HG03520 (cell line): ENCODE data around the gene KANSL1.

ENCODE experiments used
- ATAC-seq: cut with Tn5 transposase; IDR thresholded peaks from one replicate; pipeline ENCODE4 v1.9.1; 2021; ENCODE audit warnings: mild to moderate bottlenecking, moderate library complexity; ENCODE audit not compliant: unreplicated experiment

Gene KANSL1

DNA sequence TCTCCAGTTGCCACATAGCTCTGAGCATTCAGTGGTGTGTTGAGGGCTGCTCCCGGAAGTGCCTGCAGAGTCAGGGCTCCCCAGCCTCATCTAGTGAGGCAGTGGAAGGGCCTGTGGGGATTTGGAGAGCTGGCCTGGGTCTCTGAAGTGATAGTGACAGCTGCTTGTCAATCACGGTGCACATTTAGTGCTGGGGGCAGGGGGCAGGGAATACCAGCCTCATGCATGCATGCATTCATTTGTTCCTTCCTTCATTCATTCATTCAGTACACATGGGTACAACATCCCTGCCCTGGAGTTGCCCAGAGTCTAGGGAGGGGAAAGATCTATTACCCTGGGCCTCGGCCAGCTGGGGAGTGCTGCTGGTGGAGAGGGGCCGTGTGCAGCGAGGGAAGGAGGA, 205.5 kb downstream of the KANSL1 start:
- no peak for ATAC-seq

DNA sequence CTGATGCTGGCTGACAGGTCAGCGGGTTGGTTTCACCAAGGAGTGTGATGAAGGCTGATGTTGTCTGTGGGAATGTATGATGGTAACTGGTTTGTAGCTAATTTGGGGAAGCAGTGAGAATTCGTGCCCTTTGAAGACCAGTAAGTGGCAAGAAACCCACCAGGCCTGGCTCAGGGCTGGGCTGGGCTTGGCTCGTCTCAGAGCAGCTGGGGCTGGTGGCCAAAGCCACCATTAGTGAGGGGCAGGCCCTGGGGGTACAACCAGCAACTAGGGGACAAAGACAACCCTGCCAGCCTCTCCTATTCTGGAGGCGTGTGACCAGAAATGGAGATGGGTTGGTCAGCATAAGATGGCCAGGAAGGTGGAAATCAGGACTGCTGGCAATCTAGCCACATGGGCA, 207.2 kb downstream of the KANSL1 start:
- no peak for ATAC-seq

DNA sequence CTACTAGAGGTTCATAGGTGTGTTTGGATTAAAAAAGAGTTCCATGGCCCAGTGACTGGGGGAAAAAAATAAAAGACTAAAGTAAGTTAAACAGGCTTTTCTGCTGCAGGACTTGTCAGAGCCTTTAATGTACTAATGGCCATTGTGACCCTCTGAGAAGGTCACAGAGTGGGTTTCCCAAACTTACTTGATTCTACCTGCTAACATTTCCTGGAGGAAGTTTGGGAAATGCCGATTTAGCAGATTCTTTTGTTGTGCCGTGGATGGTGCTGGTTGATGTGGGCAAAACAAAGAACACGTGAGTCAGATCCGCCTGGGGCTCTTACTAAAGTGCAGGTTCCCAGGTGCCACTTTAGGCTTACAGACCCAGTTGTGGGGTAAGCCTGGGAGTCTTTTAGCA, 207.8 kb downstream of the KANSL1 start:
- ATAC-seq: no peak

DNA sequence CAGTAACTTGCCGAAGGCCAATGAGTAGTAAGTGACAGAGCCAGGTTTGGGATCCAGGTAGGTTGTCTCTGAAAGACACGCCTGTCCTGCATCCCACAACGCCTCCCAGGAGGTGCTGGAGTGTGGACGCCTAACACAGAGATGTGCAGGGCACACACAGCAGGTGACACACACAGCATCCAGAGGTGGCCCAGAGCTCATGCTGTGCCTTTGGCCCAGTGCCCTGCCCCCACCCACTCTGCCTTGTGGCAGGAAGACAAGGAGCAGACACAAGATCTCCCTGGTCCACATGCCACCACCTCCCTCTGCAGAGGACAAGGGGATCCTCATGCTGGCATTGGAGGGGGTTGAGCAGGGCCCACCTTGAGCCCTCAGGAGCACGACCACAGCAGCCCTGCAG, 208.9 kb downstream of the KANSL1 start:
- ATAC-seq: no peak

DNA sequence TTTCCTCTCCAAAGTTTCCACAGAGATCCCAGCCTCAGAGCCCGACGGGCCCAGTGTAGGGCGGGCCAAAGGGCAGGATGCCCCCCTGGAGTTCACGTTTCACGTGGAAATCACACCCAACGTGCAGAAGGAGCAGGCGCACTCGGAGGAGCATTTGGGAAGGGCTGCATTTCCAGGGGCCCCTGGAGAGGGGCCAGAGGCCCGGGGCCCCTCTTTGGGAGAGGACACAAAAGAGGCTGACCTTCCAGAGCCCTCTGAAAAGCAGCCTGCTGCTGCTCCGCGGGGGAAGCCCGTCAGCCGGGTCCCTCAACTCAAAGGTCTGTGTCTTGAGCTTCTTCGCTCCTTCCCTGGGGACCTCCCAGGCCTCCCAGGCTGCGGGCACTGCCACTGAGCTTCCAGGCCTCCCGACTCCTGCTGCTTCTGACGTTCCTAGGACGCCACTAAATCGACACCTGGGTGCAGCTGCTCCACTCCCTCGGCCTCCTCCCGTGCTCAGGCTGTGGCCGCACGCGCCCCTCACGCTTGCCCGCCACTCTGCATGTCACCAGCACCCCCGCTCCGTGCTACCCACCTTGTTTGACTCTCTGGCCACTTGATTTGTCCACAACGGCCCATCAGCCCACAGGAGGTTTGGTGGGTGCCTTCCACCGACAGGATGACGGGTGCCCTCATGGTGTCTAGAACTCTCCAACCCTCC, 209.5 kb downstream of the KANSL1 start:
- no peak for ATAC-seq

DNA sequence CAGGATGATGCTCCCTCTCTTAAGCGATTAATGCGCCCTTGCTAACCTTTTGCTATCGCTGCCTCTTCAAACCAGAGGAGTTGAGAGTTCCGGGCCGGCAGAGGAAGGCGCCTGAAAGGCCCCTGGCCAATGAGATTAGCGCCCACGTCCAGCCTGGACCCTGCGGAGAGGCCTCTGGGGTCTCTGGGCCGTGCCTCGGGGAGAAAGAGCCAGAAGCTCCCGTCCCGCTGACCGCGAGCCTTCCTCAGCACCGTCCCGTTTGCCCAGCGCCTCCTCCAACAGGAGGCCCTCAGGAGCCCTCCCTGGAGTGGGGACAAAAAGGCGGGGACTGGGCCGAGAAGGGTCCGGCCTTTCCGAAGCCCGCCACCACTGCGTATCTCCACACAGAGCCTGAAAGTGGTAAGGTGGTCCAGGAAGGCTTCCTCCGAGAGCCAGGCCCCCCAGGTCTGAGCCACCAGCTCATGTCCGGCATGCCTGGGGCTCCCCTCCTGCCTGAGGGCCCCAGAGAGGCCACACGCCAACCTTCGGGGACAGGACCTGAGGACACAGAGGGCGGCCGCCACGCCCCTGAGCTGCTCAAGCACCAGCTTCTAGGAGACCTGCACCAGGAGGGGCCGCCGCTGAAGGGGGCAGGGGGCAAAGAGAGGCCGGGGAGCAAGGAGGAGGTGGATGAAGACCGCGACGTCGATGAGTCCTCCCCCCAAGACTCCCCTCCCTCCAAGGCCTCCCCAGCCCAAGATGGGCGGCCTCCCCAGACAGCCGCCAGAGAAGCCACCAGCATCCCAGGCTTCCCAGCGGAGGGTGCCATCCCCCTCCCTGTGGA, 210.2 kb downstream of the KANSL1 start:
- no peak for ATAC-seq

DNA sequence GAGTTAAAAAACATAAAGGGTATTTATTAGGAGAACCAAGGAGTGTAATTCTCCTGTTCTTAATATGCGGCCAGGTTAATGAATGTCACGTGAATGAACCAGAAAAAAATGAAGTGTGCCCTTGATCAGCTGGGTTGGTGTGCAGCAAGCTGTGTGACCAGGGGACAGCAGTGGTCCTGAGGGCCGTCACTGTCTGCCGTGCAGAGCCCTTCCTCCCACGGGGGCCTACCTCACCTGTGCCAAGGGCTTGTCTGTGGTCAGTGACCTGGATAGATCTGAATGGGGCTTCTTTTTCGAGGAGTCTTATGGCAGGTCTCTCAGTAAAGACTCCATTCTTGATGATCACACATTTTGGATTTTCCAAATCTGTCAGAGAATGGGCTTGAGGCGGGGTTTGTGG, 211.9 kb downstream of the KANSL1 start:
- ATAC-seq: no peak

DNA sequence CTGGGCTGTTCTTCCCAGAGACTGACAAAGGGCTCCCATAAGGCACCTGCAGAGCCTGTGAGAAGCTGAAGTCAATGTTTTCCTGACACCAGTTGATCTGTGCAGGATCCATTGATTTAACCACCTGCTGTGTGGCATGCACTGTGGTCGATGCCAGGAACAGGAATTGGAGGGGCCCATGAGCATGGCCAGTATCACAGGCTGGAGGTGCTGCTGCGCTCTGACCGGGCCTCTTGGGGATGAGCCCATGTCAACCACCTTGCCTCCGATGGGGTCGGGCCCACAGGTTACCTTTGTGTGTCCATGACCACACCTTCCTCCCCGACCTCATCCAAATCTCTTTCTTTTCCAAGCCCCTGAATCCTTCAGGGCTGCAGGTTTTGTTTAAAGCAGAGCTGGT, 212.4 kb downstream of the KANSL1 start:
- ATAC-seq: no peak
